HepG2 (cell line): ENCODE data around the gene SRP9. TPM values are rescaled to one million over a fixed set of nuclear protein-coding genes. Genes with fewer than 3 reads are reported as not detected.

ENCODE experiments used
- ATAC-seq: fragments of 200-7000 bp; cut with Tn5 transposase; 3 replicates; pipeline ENCODE4 v1.9.1; 2020; ENCODE audit warnings: mild to moderate bottlenecking, moderate library complexity
- BruUV-seq: library from RNA; stranded (reverse); fragments of 400-500 nt; replicated peaks from 2 replicates; lab custom pipeline; 2021; lab: Mats Ljungman, UMichigan
- CTCF ChIA-PET: fragments of 300-600 bp; formaldehyde crosslinking; extraction: SDS; loops from one replicate; lab custom pipeline; 2021; ENCODE audit warnings: low total read pairs, inconsistent platforms, low intra/inter-chr PET ratio; lab: Yijun Ruan, JAX
- POLR2A ChIA-PET: fragments of 350-600 bp; sonication (Branson Sonifier 250); formaldehyde crosslinking; loops from one replicate; lab custom pipeline; 2020; ENCODE audit warnings: antibody characterized with exemption, inconsistent platforms; lab: Yijun Ruan, JAX
- DNase-seq: peaks from one replicate; pipeline ENCODE4 v3.0.0-alpha.2; 2015; ENCODE audit warnings: low spot score
- FAIRE-seq: peaks from 3 replicates; lab custom pipeline; 2011; peaks lifted over from hg19 to GRCh38; lab: Jason Lieb, UNC
- H2AFZ ChIP-seq: one replicate; pipeline ENCODE4 v1.6.1; 2011; ENCODE audit warnings: low read length, inconsistent platforms
- H3K27ac ChIP-seq: fragments of 300-600 bp; 3 replicates; pipeline ENCODE4 v1.8.0; 2011; ENCODE audit warnings: mixed run types, mild to moderate bottlenecking, mixed read lengths, low read length, inconsistent platforms; ENCODE audit not compliant: insufficient read depth; ENCODE audit errors: extremely low read length
- H3K27me3 ChIP-seq, 2 experiments: fragments of 200-600 bp in 1 of 2; 2 replicates in 1 of 2; 3 replicates in 1 of 2; pipeline versions ENCODE4 v1.6.0 to v1.8.0; 2011; ENCODE audit warnings: low read length in 2 of 2, mild to moderate bottlenecking in 2 of 2, moderate library complexity in 2 of 2, inconsistent platforms in 1 of 2; ENCODE audit not compliant: insufficient read depth in 2 of 2, control insufficient read depth in 1 of 2
- H3K36me3 ChIP-seq, 2 experiments: fragments of 200-600 bp in 1 of 2; replicated peaks in 1 of 2; 2 replicates in 1 of 2; 3 replicates in 1 of 2; pipeline versions ENCODE4 v1.5.1 to v1.8.0; 2011; ENCODE audit warnings: low read length in 2 of 2, inconsistent platforms in 1 of 2; ENCODE audit not compliant: insufficient read depth in 2 of 2, control insufficient read depth in 1 of 2
- H3K4me1 ChIP-seq: 2 replicates; pipeline ENCODE4 v1.5.1; 2012; ENCODE audit warnings: low read length, inconsistent platforms; ENCODE audit not compliant: insufficient read depth
- H3K4me2 ChIP-seq: 2 replicates; pipeline ENCODE4 v1.6.0; 2011; ENCODE audit warnings: low read depth, low read length, inconsistent platforms
- H3K4me3 ChIP-seq, 3 experiments: fragments of 200-600 bp in 1 of 3; sonication (generic), shearing (Covaris generic) in 1 of 3; replicated peaks in 1 of 3; 2 replicates each; pipeline ENCODE4 v1.5.1; 2011 to 2016; ENCODE audit warnings: low read length in 3 of 3, inconsistent platforms in 2 of 3, low read depth in 2 of 3, mild to moderate bottlenecking in 2 of 3, control low read depth in 1 of 3, mixed read lengths in 1 of 3; ENCODE audit not compliant: insufficient read depth in 1 of 3
- H3K79me2 ChIP-seq: one replicate; pipeline ENCODE4 v1.6.1; 2011; ENCODE audit warnings: low read length, inconsistent platforms; ENCODE audit not compliant: insufficient read depth
- H3K9ac ChIP-seq: 2 replicates; pipeline ENCODE4 v1.6.0; 2011; ENCODE audit warnings: mild to moderate bottlenecking, low read depth, low read length, inconsistent platforms; ENCODE audit not compliant: insufficient read depth
- H3K9me3 ChIP-seq: 2 replicates; pipeline ENCODE4 v1.5.1; 2012; ENCODE audit warnings: mild to moderate bottlenecking, low read length
- H4K20me1 ChIP-seq: 2 replicates; pipeline ENCODE4 v1.6.0; 2011; ENCODE audit warnings: inconsistent platforms, mild to moderate bottlenecking, low read length, moderate library complexity; ENCODE audit not compliant: insufficient read depth
- AGO1 ChIP-seq: fragments of 200-400 bp; formaldehyde crosslinking; IDR thresholded peaks from 2 replicates; pipeline ENCODE4 v1.6.1; 2017; ENCODE audit warnings: mild to moderate bottlenecking, low read depth, low read length, moderate library complexity; ENCODE audit not compliant: poor library complexity, severe bottlenecking
- KAT8 ChIP-seq: IDR thresholded peaks from 2 replicates; pipeline ENCODE4 v1.6.1; 2016; ENCODE audit warnings: missing genetic modification reagents, missing compliant biosample characterization
- PLRG1 ChIP-seq: fragments of 450-650 bp; conservative IDR thresholded peaks from 2 replicates; pipeline ENCODE4 v1.6.1; 2016
- POGZ ChIP-seq: sonication (generic); formaldehyde crosslinking; IDR thresholded peaks from 2 replicates; pipeline ENCODE4 v1.4.0; 2020; ENCODE audit warnings: mild to moderate bottlenecking, missing genetic modification reagents
- RXRA ChIP-seq: sonication (generic); formaldehyde crosslinking; IDR thresholded peaks from 2 replicates; pipeline ENCODE4 v1.5.1; 2020; ENCODE audit warnings: missing genetic modification reagents
- STAT5B ChIP-seq: sonication (generic); formaldehyde crosslinking; IDR thresholded peaks from 2 replicates; pipeline ENCODE4 v1.4.0; 2020; ENCODE audit warnings: missing genetic modification reagents
- TARDBP ChIP-seq: sonication (generic); formaldehyde crosslinking; IDR thresholded peaks from 2 replicates; pipeline ENCODE4 v1.8.0; 2022; ENCODE audit warnings: mild to moderate bottlenecking, missing genetic modification reagents
- THRA ChIP-seq: sonication (generic); formaldehyde crosslinking; IDR thresholded peaks from 2 replicates; pipeline ENCODE4 v1.4.0; 2020; ENCODE audit warnings: missing genetic modification reagents, borderline replicate concordance
- ZFP91 ChIP-seq: sonication (generic); formaldehyde crosslinking; IDR thresholded peaks from 2 replicates; pipeline ENCODE4 v1.9.0; 2022; ENCODE audit warnings: missing genetic modification reagents, mild to moderate bottlenecking, borderline replicate concordance
- ZNF329 ChIP-seq: sonication (generic); formaldehyde crosslinking; IDR thresholded peaks from 2 replicates; pipeline ENCODE4 v1.9.0; 2021; ENCODE audit warnings: low read depth, mild to moderate bottlenecking, missing genetic modification reagents
- ZNF33A ChIP-seq: sonication (generic); formaldehyde crosslinking; IDR thresholded peaks from 2 replicates; pipeline ENCODE4 v1.5.1; 2020; ENCODE audit warnings: missing genetic modification reagents, mild to moderate bottlenecking, moderate library complexity, borderline replicate concordance
- ZNF367 ChIP-seq: sonication (generic); formaldehyde crosslinking; IDR thresholded peaks from 2 replicates; pipeline ENCODE4 v1.4.0; 2020; ENCODE audit warnings: missing genetic modification reagents, borderline replicate concordance
- WGBS: methylation state at CpG from one replicate; pipeline ENCODE4 v1.1.6; 2017; ENCODE audit warnings: low lambda C conversion rate; 5-methylcytosine and 5-hydroxymethylcytosine counted together
- in situ Hi-C: cut with HindIII; loops from 2 replicates; pipeline ENCODE4 v1.10.0; 2017; ENCODE audit warnings: low pct_unique_long_range_greater_than_20kb; ENCODE audit not compliant: extremely low pct_ligation_motif_present
- intact Hi-C: fragments of 100-400 bp; cut with micrococcal nuclease; formaldehyde crosslinking; loops from one replicate; pipeline ENCODE4 v1.10.0; 2022; ENCODE audit not compliant: unreplicated experiment
- polyA plus RNA-seq, 8 experiments: library from polyadenylated mRNA; depleted of rRNA in 3 of 8; stranded (reverse) in 7 of 8; unstranded in 1 of 8; fragments of >200 nt; fragmentation: Illumina TruSeq in 4 of 8; extraction: Trizol in 4 of 8; gene quantifications; 2 replicates each; pipeline versions ENCODE4 v1.2.1 to v1.2.3, GENCODE V29; 2011 to 2016; ENCODE audit warnings: low read depth in 4 of 8, missing spikeins in 1 of 8, mixed read lengths in 1 of 8; ENCODE audit not compliant: insufficient read depth in 1 of 8
- total RNA-seq, 5 experiments: library from RNA; depleted of rRNA; stranded (reverse); fragments of >200 nt; fragmentation: Illumina TruSeq; extraction: Trizol; gene quantifications; 2 replicates each; pipeline ENCODE4 v1.2.3, GENCODE V29; 2016; ENCODE audit warnings: low read depth in 1 of 5
- TF ChIP-seq, protein P1 (sequence below): sonication (generic); formaldehyde crosslinking; IDR thresholded peaks from 2 replicates; pipeline ENCODE4 v1.8.0; 2022; ENCODE audit warnings: mild to moderate bottlenecking, missing genetic modification reagents, moderate library complexity
- TF ChIP-seq, protein P2 (sequence below): sonication (generic); formaldehyde crosslinking; IDR thresholded peaks from 2 replicates; pipeline ENCODE4 v1.4.0; 2020; ENCODE audit warnings: low read depth, mild to moderate bottlenecking, missing genetic modification reagents

Gene SRP9
- total and polyA plus RNA-seq, 2 of the 13 experiments (the other 11 are each of a cell fraction or from before 2014, with no cell fraction given): 251 to 307 TPM

- WGBS: 68% methylated on average over 5 of the region's 5 CpGs
- Histone ChIP-seq H3K36me3 (no peaks in the 10 kb centered on the region), H3K4me2 (peak overlapping the region; percentile 61), H3K9ac (peak overlapping the region; percentile 56), H4K20me1 (no peaks in the 10 kb centered on the region), H3K27ac (peak overlapping the region; percentile 70), H3K79me2 (no peaks in the 10 kb centered on the region), H3K9me3 (no peaks in the 10 kb centered on the region), H3K4me3 (peak overlapping the region in 2 of 3 experiments; percentile 3 to 11; a peak in 1 of 6 replicates), H3K27me3 (no peaks in the 10 kb centered on the region), H2AFZ (peak overlapping the region; percentile 99), H3K4me1 (peaks cover 55% of the 10 kb centered on the region)
- FAIRE-seq (no peak), DNase-seq (no peak), ATAC-seq (no peak)
- TF ChIP-seq ZFP91 (CRISPR knock-in tag) (no peak), RXRA (CRISPR knock-in tag) (no peak), AGO1 (no peak), ZNF329 (no peak), ZNF367 (CRISPR knock-in tag) (no peak), TARDBP (no peak), STAT5B (CRISPR knock-in tag) (no peak), ZNF33A (no peak), THRA (CRISPR knock-in tag) (no peak), KAT8 (CRISPR knock-in tag) (no peak), POGZ (no peak), PLRG1 (no peak)
- TF ChIP-seq, protein P1, sequence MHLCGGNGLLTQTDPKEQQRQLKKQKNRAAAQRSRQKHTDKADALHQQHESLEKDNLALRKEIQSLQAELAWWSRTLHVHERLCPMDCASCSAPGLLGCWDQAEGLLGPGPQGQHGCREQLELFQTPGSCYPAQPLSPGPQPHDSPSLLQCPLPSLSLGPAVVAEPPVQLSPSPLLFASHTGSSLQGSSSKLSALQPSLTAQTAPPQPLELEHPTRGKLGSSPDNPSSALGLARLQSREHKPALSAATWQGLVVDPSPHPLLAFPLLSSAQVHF (CRISPR knock-in tag): no peak
- TF ChIP-seq, protein P2, sequence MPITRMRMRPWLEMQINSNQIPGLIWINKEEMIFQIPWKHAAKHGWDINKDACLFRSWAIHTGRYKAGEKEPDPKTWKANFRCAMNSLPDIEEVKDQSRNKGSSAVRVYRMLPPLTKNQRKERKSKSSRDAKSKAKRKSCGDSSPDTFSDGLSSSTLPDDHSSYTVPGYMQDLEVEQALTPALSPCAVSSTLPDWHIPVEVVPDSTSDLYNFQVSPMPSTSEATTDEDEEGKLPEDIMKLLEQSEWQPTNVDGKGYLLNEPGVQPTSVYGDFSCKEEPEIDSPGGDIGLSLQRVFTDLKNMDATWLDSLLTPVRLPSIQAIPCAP (CRISPR knock-in tag): no peak
- intact Hi-C loops (no loop called here), in situ Hi-C loops (no loop called here)
- ChIA-PET CTCF (no interaction called here), POLR2A (interaction anchor here (0.6 to 1.6 kb wide), 5 partner anchors 10 to 171 kb away, joined by 3 to 7 read pairs (median 4); partner anchors contain the start of gene SRP9)
- BruUV-seq: no TSS peak
These were observed 15.6 kb upstream of the SRP9 start for GRCh38 chr1:225762002-225762441.
